22Rv1 (cell line): ENCODE results near the gene ARHGAP31.

Experiments used
- ZFX ChIP-seq: fragments of 450-650 bp; IDR thresholded peaks from 2 replicates; pipeline ENCODE4 v1.6.1; 2017; ENCODE audit warnings: antibody characterized with exemption, borderline replicate concordance
- TF ChIP-seq, protein P1 (sequence below): fragments of 450-650 bp; IDR thresholded peaks from 2 replicates; pipeline ENCODE4 v1.5.1; 2017; ENCODE audit warnings: mild to moderate bottlenecking

DNA sequence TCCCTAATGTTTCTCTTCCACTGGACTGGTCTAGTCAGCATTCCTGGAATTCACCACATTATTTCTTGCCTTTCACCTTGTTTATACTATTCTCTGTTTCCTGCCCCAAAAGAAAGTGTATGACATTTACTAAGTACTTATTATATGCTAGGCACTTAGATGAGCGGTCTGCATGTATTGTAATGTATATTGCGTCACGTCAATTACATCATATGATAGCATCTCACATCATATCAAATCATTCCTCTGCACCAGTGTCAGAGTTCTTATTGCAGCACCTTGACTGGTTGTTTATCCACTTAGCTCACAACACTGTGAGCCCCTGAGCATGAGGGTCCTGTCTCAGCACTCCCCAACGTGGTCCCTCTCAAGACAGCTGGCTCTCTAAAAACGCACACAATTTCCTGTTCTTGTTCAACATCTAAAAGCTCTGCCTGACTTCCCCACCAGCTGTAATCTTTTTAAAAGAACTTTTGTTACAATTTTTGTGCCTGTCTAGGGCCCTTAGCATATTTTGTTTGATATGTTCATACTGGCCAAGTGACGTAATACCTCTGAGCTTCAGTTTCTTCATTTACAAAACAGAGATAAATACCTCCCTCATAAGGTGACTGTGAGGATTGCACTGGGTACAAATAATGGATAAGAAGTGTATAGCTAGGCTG, 58.8 kb downstream of the ARHGAP31 start:
- TF ChIP-seq, protein P1, sequence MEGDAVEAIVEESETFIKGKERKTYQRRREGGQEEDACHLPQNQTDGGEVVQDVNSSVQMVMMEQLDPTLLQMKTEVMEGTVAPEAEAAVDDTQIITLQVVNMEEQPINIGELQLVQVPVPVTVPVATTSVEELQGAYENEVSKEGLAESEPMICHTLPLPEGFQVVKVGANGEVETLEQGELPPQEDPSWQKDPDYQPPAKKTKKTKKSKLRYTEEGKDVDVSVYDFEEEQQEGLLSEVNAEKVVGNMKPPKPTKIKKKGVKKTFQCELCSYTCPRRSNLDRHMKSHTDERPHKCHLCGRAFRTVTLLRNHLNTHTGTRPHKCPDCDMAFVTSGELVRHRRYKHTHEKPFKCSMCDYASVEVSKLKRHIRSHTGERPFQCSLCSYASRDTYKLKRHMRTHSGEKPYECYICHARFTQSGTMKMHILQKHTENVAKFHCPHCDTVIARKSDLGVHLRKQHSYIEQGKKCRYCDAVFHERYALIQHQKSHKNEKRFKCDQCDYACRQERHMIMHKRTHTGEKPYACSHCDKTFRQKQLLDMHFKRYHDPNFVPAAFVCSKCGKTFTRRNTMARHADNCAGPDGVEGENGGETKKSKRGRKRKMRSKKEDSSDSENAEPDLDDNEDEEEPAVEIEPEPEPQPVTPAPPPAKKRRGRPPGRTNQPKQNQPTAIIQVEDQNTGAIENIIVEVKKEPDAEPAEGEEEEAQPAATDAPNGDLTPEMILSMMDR: no peak
- no peak for TF ChIP-seq ZFX
